ENCODE data around the gene MOK.
"Not testable (repeated sequence)": the region's sequence is repeated elsewhere in the genome, so short reads cannot be mapped to it uniquely, and the experiment has no call there.

MOK gene

GRCh38 chr14:102243795-102244194 lies 61.2 kb downstream of the MOK start:
- DNase-seq = not testable (repeated sequence)

GRCh38 chr14:102241147-102241546 lies 63.8 kb downstream of the MOK start:
- DNase-seq = no peak

- not testable (repeated sequence) for DNase-seq
These were observed 64.5 kb downstream of the MOK start for GRCh38 chr14:102240481-102240880.

- no peak for DNase-seq
These were observed 65.7 kb downstream of the MOK start for GRCh38 chr14:102239231-102239630.

GRCh38 chr14:102238766-102239165 lies 66.2 kb downstream of the MOK start:
- no peak for DNase-seq

GRCh38 chr14:102238131-102238530 lies 66.8 kb downstream of the MOK start:
- DNase-seq = no peak

GRCh38 chr14:102236026-102236425 lies 68.9 kb downstream of the MOK start:
- DNase-seq = no peak

GRCh38 chr14:102235275-102235897 lies 69.6 kb downstream of the MOK start:
- no peak for DNase-seq

- DNase-seq = peak; percentile 26
These were observed 70.4 kb downstream of the MOK start for GRCh38 chr14:102234331-102235264.

- no peak for DNase-seq
These were observed 71.9 kb downstream of the MOK start for GRCh38 chr14:102233081-102233480.

- no peak for DNase-seq
These were observed 72.7 kb downstream of the MOK start for GRCh38 chr14:102232348-102232625.

GRCh38 chr14:102231476-102232347 lies 73.3 kb downstream of the MOK start:
- DNase-seq = peak; percentile 23

GRCh38 chr14:102230481-102231210 lies 74.3 kb downstream of the MOK start:
- no peak for DNase-seq

- no peak for DNase-seq
These were observed 75.2 kb downstream of the MOK start for GRCh38 chr14:102229739-102230092.

- DNase-seq = no peak
These were observed 75.8 kb downstream of the MOK start for GRCh38 chr14:102229071-102229738.

- DNase-seq = no peak
These were observed 77.6 kb downstream of the MOK start for GRCh38 chr14:102227184-102227964.

- no peak for DNase-seq
These were observed 78.4 kb downstream of the MOK start for GRCh38 chr14:102226356-102227125.

- no peak for DNase-seq
These were observed 79.0 kb downstream of the MOK start for GRCh38 chr14:102225936-102226335.

- DNase-seq = no peak
These were observed 79.6 kb downstream of the MOK start for GRCh38 chr14:102225386-102225785.

- DNase-seq = no peak
These were observed 81.3 kb downstream of the MOK start for GRCh38 chr14:102223682-102224081.

GRCh38 chr14:102222751-102223150 lies 82.2 kb downstream of the MOK start:
- DNase-seq = no peak

Measured in NCI-H2171 (cell line).